ENCODE data around the gene HRH4. TPM values are rescaled to one million over a fixed set of nuclear protein-coding genes. Genes with fewer than 3 reads are reported as not detected.

HRH4 gene
- total and polyA plus RNA-seq, 2 of the 13 experiments (the other 11 are each of a cell fraction or from before 2014, with no cell fraction given): not detected

DNA sequence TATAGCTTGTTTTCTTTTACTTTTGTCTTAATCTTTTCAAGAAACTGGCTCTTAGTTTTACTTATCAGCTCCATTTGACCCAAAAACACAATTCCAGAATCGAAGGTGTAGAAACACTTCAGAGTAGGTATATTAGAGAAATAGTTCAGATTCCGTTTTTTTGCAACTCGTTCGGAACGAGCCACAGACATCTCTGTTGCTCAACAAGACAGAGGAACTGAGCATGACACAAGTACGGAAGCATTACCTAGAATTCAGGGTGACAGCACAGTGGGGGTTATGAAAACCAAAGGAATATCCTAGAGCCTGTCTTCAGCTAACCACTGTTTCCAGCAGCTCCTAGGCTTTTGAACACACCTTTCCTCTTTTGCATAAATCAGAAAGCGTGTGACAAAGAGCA lies 5.0 kb downstream of the HRH4 start:
- Histone ChIP-seq H3K4me3 (replicated peaks in 1 of 3; ENCODE audit: insufficient read depth in 1 of 3, low read depth in 2 of 3, low read length in 3 of 3) (no peak overlapping the region), H3K27ac (ENCODE audit: extremely low read length, insufficient read depth, low read length) (no peak overlapping the region), H3K9ac (ENCODE audit: insufficient read depth, low read depth, low read length) (no peak overlapping the region), H3K27me3 (ENCODE audit: control insufficient read depth in 1 of 2, insufficient read depth in 2 of 2, low read length in 2 of 2) (no peaks in the 10 kb centered on the region), H3K4me1 (ENCODE audit: insufficient read depth, low read length) (no peaks in the 10 kb centered on the region), H3K9me3 (ENCODE audit: low read length) (no peaks in the 10 kb centered on the region), H3K4me2 (ENCODE audit: low read depth, low read length) (no peak overlapping the region), H4K20me1 (ENCODE audit: insufficient read depth, low read length) (no peaks in the 10 kb centered on the region), H3K36me3 (replicated peaks in 1 of 2; ENCODE audit: control insufficient read depth in 1 of 2, insufficient read depth in 2 of 2, low read length in 2 of 2) (no peaks in the 10 kb centered on the region), H2AFZ (ENCODE audit: low read length) (no peak overlapping the region), H3K79me2 (ENCODE audit: insufficient read depth, low read length) (no peaks in the 10 kb centered on the region)
- intact Hi-C loops (cut with micrococcal nuclease; ENCODE audit: unreplicated experiment): no loop called here
- in situ Hi-C loops (cut with HindIII; ENCODE audit: extremely low pct_ligation_motif_present, low pct_unique_long_range_greater_than_20kb): no loop called here
- ATAC-seq: no peak
- ChIA-PET CTCF (ENCODE audit: low intra/inter-chr PET ratio, low total read pairs) (no interaction called here), POLR2A (no interaction called here)
- 26% methylated on average over 7 of the region's 7 CpGs for WGBS (ENCODE audit: low lambda C conversion rate)
- FAIRE-seq: no peak
- DNase-seq (ENCODE audit: low spot score): no peak
- BruUV-seq (replicated peaks): no TSS peak
- TF ChIP-seq ZNF7 (CRISPR knock-in tag; IDR thresholded peaks at IDR 0.05): no peak
- TF ChIP-seq, protein P1, sequence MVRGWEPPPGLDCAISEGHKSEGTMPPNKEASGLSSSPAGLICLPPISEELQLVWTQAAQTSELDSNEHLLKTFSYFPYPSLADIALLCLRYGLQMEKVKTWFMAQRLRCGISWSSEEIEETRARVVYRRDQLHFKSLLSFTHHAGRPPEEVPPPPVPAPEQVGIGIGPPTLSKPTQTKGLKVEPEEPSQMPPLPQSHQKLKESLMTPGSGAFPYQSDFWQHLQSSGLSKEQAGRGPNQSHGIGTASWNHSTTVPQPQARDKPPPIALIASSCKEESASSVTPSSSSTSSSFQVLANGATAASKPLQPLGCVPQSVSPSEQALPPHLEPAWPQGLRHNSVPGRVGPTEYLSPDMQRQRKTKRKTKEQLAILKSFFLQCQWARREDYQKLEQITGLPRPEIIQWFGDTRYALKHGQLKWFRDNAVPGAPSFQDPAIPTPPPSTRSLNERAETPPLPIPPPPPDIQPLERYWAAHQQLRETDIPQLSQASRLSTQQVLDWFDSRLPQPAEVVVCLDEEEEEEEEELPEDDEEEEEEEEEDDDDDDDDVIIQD (CRISPR knock-in tag; IDR thresholded peaks at IDR 0.05; ENCODE audit: low read depth): no peak
- no peak for TF ChIP-seq ZNF691 (CRISPR knock-in tag; IDR thresholded peaks at IDR 0.05; ENCODE audit: borderline replicate concordance, low read depth)
- TF ChIP-seq CC2D1A (CRISPR knock-in tag; IDR thresholded peaks at IDR 0.05): no peak
- no peak for TF ChIP-seq CEBPZ (IDR thresholded peaks at IDR 0.05; ENCODE audit: low read length)
- no peak for TF ChIP-seq PTBP1 (IDR thresholded peaks at IDR 0.05; ENCODE audit: low read depth, low read length, poor library complexity, severe bottlenecking)
- TF ChIP-seq RFX1 (IDR thresholded peaks at IDR 0.05): no peak
- no peak for TF ChIP-seq RAD51 (IDR thresholded peaks at IDR 0.05; ENCODE audit: borderline replicate concordance)
- TF ChIP-seq ZNF780A (CRISPR knock-in tag; IDR thresholded peaks at IDR 0.05): no peak
- no peak for TF ChIP-seq NFYC (CRISPR knock-in tag; IDR thresholded peaks at IDR 0.05)
- TF ChIP-seq ZBTB49 (CRISPR knock-in tag; IDR thresholded peaks at IDR 0.05; ENCODE audit: borderline replicate concordance): no peak
- no peak for TF ChIP-seq CAMTA2 (CRISPR knock-in tag; IDR thresholded peaks at IDR 0.05; ENCODE audit: borderline replicate concordance)
- no peak for TF ChIP-seq REST (IDR thresholded peaks at IDR 0.05; ENCODE audit: borderline replicate concordance in 1 of 2, low read depth in 1 of 2, low read length in 2 of 2)
